GM19324 (cell line): Measurements from ENCODE around the gene COX8A.

ENCODE experiments used
- ATAC-seq: cut with Tn5 transposase; IDR thresholded peaks from one replicate; pipeline ENCODE4 v1.9.1; 2021; ENCODE audit warnings: mild to moderate bottlenecking, moderate library complexity; ENCODE audit not compliant: unreplicated experiment, low FRiP score

The COX8A gene

DNA sequence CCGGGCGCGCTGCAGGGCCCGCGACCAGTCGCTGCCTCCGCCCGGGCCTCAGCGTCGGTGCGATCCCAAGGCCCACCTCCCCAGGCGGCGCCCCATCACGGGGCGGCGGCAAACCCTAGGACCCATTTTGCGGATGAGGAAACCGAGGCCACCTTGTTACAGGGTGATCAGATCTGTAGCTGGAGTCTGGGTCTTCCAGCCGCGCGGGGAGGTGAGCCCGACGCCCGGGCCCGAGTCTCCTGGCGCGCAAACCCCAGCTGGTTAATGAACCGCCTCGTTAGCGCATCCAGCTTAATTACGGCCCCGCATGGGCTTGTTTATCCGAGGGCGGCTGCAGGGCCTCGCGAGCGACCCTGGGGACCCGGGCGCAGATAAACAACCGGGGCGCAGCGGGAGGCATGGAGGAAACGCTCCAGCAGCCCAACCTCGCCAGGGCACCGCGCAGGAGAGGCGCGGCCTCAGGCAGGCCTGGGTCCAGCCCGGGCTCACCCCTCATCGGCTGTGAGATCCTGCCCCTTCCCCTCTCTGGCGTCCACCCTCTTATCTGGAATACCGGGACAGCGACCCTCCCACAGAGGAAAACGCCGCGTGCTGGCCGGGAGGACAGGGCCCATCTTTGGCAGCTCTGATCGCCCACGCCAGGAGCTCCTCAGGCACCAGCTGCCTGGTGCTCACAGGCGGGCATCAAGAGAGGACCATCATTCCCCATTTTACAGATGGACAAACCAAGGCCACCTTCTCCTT is 26.5 kb downstream of the COX8A start:
- ATAC-seq = no peak

- ATAC-seq = no peak
These were observed 27.3 kb downstream of the COX8A start for GRCh38 chr11:64001484-64002420.

DNA sequence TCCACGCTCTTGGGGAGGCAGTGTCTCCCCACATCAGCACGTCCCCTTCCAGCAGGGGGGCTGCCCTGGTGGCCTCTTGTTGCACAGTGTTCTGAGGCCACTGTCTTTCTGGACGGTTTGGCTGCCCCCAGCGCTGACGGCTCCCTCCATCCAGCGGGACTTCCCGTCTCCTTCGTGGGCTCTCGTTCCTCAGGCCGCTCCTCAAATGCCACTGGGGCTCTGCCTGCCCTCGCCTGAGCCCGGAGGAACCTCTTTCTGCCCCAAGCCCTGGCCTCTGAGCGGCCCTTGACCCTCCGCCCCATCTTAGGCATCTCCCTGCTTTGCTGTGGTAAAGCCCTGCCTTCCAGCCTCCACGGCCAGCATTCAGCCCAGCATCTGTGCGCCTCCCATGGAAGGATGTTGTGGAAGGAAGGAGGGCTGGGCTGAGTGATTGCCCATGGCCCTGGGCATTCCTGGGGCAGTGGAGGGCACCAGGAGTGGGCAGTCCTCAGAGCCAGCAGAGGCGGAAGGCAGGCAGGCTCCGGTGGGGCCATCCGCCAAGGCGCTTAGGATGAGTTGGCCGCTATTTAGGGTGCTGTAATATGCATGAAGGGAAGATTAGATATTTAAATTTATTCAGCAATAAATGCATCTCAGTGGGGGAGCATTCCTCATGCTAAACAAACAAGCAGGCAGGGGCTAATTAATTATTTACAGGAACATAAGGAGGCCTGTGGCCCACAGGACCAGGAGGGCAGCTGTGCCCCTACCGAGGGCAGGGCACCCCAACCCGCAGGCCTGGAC is 29.6 kb downstream of the COX8A start:
- no peak for ATAC-seq

DNA sequence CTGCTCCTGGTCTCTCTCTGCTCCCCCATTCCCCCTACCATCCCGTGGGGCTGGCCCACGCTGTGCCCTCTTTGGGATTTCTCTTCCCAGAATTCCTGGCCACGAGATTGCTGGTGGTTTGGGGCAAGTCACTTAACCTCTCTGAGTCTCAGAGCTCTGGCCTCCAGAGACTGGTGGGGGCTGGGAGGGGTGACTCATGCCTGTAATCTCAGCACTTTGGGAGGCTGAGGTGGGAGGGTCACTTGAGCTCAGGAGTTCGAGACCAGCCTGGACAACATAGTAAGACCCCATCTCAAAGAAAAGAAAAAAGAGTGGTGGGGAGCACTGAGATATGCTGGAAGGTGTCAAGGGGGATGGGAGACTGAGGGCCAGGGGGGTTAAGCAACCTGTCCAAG is 30.2 kb downstream of the COX8A start:
- ATAC-seq = no peak

DNA sequence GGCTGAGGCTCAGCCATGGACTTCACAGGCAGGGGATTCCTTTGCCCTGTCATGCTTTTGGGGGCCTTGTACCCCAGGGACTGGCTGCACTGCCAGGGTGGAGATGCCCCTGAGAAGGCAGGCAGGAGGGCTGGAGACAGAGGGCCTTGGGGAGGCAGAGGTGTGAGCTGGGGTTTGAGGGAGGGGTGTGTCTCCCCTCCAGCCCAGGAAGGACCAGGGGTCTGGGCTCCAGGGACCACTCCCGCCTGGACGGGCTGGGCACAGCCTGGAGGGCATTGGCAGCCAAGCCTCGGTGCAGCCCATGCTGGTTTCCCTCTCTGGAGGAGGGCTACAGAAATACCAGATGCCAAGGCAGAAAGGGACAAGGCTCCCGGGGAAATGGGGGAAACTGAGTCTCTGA is 31.3 kb downstream of the COX8A start:
- ATAC-seq = no peak

DNA sequence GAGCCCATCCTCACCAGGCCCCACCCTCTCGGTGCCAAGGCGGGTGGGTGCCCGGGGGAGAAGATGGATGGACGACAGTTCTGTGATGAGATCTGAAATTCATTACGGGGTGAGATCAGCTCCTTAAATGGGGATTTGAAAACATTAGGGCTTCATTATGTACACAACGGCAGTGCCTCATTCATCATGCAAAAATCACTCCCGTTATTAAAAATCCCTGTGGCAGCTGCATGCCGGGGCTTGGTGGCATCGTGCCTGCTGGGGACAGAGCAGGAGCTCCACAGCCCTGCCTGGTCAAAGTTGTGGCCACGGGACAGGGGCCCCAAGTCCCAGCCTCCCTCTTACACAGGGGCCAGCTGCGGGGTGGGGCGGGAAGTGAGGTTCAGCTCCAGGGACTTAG is 32.0 kb downstream of the COX8A start:
- ATAC-seq = no peak

DNA sequence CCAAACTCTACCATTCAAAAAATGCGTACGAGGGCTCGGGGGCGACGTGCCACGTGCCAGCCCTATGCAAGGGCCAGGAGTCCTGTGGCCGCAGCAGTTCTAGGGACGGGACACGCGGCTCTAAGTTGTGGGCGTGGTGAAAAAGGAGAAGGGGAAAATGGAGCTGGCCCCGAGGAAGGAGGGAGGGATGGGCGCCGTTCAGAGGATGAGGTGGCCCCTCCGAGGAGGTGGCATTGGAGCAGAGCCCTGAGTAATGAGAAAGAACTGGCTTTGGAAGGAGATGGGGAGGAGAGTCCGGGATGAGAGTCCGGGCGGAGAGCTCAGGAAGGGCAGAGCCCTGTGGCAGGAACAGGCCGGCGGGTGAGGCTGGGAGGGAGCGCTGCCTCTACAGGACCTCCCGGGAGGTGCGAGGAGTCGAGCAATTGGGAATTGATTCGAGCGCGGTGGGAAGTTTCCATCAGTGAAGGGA is 32.8 kb downstream of the COX8A start:
- no peak for ATAC-seq

DNA sequence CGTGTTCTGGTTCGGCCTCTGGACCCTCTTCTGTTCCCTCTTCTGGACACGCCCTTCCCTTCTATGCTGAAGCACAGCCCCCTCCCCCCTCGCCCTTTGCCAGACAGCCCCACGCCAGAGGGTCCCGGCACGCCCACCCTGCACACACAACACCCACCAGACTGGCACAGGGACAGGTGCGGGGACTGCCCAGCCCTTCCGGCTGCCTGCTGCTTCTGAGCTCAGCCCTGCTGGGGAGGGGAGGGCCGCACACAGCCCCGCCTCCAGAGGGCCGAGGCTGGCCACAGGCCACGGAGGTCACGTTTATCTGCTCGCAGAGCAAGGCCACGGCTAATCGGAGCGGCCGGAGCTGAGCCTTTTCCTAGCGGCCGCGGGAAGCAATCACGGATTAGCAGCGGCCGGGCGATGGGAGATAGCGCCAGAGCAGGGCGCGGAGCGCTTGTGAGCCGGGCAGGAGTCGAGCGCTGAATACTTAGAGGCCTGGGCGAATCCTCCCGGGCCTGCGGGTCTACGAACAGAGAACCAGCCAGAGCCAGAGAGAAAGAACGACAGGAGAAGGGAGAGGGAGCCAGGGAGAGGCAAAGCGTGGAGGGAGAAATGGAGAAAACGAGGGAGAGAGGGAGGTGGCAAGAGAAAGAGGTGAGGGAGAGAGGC is 33.3 kb downstream of the COX8A start:
- no peak for ATAC-seq

GRCh38 chr11:64008283-64008913 is 34.0 kb downstream of the COX8A start:
- ATAC-seq = no peak

DNA sequence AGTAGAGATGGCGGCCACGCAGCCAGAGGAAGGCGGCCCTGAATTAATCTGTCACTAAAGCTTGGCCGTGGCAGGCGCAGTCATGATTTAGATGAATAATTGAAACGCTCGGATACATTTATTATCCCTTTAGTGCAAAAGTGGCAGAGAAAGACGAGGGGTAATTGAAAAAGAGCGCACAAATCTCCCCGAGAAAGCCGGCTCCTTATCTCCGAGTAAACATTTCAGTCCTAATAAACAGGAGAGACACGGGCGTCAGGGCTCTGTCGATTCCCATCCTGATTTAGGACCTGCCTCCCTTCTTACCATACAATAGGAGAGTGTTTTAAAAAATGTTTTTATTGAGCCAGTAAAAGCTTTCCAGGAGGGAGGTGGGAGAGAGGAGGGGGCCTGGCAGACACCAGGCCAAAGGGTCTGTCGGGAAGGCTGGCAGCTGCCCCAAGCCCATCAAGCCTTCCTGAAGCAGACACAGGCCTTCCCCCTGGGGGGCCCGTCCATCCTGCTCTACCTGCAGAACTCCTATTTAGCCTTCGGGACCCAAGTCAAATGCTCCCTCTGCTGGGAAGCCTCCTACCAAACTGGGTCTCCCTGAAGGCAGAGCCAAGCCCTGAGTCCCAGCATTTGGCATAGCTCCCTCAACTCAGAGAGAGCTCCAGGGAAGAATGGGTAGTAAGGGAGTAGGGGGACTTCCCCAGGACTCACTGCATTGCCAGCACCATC is 34.7 kb downstream of the COX8A start:
- no peak for ATAC-seq

GRCh38 chr11:64009710-64010109 is 35.3 kb downstream of the COX8A start:
- ATAC-seq = no peak

- ATAC-seq = no peak
These were observed 36.4 kb downstream of the COX8A start for GRCh38 chr11:64010783-64011182.

GRCh38 chr11:64011371-64011770 is 37.0 kb downstream of the COX8A start:
- ATAC-seq = no peak

GRCh38 chr11:64013141-64013896 is 38.9 kb downstream of the COX8A start:
- ATAC-seq = no peak

GRCh38 chr11:64014356-64014755 is 39.9 kb downstream of the COX8A start:
- no peak for ATAC-seq

GRCh38 chr11:64015510-64015909 is 41.1 kb downstream of the COX8A start:
- ATAC-seq = no peak

GRCh38 chr11:64015935-64016845 is 41.8 kb downstream of the COX8A start:
- ATAC-seq = no peak

DNA sequence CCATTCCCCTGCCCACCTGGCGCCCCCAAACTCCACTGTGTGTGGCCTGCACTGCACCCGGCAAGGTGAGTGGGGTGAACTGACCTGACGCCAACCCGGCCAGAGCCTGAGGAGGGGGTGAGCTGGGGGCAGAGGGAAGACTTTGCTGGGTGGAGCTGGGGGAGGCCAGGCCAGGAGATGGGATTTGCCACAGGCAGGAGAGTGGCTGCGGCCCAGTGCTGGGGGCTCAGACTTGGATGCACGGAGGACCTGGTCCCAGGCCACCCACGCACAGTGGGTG is 43.5 kb downstream of the COX8A start:
- ATAC-seq = no peak
